IMR-90 (cell line): ENCODE data around the gene DYNLT2B. TPM values are rescaled to one million over a fixed set of nuclear protein-coding genes. Genes with fewer than 3 reads are reported as not detected.

Source experiments
- ATAC-seq: fragments of 200-7000 bp; cut with Tn5 transposase; 2 replicates; pipeline ENCODE4 v1.9.1; 2020; ENCODE audit warnings: low read depth, mild to moderate bottlenecking, moderate library complexity
- BruUV-seq: library from RNA; stranded (reverse); fragments of 400-500 nt; replicated peaks from 2 replicates; lab custom pipeline; 2021; lab: Mats Ljungman, UMichigan
- CTCF ChIA-PET: fragments of 300-600 bp; formaldehyde crosslinking; extraction: SDS; loops from one replicate; lab custom pipeline; 2021; ENCODE audit warnings: antibody characterized with exemption; lab: Yijun Ruan, JAX
- POLR2A ChIA-PET: fragments of 300-600 bp; sonication (Branson Sonifier 250); formaldehyde crosslinking; loops from one replicate; lab custom pipeline; 2022; ENCODE audit warnings: antibody characterized with exemption; ENCODE audit not compliant: unreplicated experiment; lab: Charles Lee
- DNase-seq: peaks from one replicate; pipeline ENCODE4 v3.0.0; 2013
- H2AFZ ChIP-seq: replicated peaks from 2 replicates; pipeline ENCODE3; 2013; ENCODE audit warnings: low read length, mild to moderate bottlenecking; ENCODE audit not compliant: poor library complexity
- H2AK5ac ChIP-seq: 2 replicates; pipeline ENCODE4 v1.6.1; 2013; ENCODE audit warnings: low read depth, low read length, inconsistent platforms
- H2AK9ac ChIP-seq: replicated peaks from 2 replicates; pipeline ENCODE3; 2013; ENCODE audit warnings: mild to moderate bottlenecking, low read depth, low read length, moderate library complexity; ENCODE audit not compliant: poor library complexity
- H2BK120ac ChIP-seq: 2 replicates; pipeline ENCODE4 v1.6.1; 2013; ENCODE audit warnings: low read depth, low read length, inconsistent platforms
- H2BK15ac ChIP-seq: 3 replicates; pipeline ENCODE4 v1.6.1; 2013; ENCODE audit warnings: low read depth, low read length, inconsistent platforms
- H2BK20ac ChIP-seq: 2 replicates; pipeline ENCODE4 v1.6.1; 2013; ENCODE audit warnings: low read depth, mild to moderate bottlenecking, inconsistent platforms, low read length, moderate library complexity
- H2BK5ac ChIP-seq: 2 replicates; pipeline ENCODE4 v1.6.1; 2013; ENCODE audit warnings: mild to moderate bottlenecking, low read depth, low read length, inconsistent platforms; ENCODE audit not compliant: poor library complexity, severe bottlenecking
- H3K14ac ChIP-seq: replicated peaks from 2 replicates; pipeline ENCODE4 v1.6.1; 2013; ENCODE audit warnings: low read depth, low read length, inconsistent platforms
- H3K18ac ChIP-seq: 2 replicates; pipeline ENCODE4 v1.6.1; 2013; ENCODE audit warnings: low read depth, low read length, control low read depth
- H3K23ac ChIP-seq: 2 replicates; pipeline ENCODE4 v1.6.1; 2013; ENCODE audit warnings: low read depth, low read length, inconsistent platforms
- H3K27ac ChIP-seq: 2 replicates; pipeline ENCODE4 v1.5.1; 2013; ENCODE audit warnings: mild to moderate bottlenecking, control low read depth, low read length; ENCODE audit not compliant: insufficient read depth
- H3K27me3 ChIP-seq: 2 replicates; pipeline ENCODE4 v1.6.1; 2013; ENCODE audit warnings: low read length; ENCODE audit not compliant: control insufficient read depth, insufficient read depth
- H3K36me3 ChIP-seq: 2 replicates; pipeline ENCODE4 v1.6.1; 2013; ENCODE audit warnings: low read length, mixed read lengths; ENCODE audit not compliant: control insufficient read depth, insufficient read depth
- H3K4ac ChIP-seq: 2 replicates; pipeline ENCODE4 v1.6.1; 2013; ENCODE audit warnings: low read depth, low read length, inconsistent platforms
- H3K4me1 ChIP-seq: 2 replicates; pipeline ENCODE4 v1.6.1; 2013; ENCODE audit warnings: low read length, mixed read lengths; ENCODE audit not compliant: control insufficient read depth, insufficient read depth
- H3K4me2 ChIP-seq: 2 replicates; pipeline ENCODE4 v1.6.1; 2013; ENCODE audit warnings: low read depth, mild to moderate bottlenecking, control low read depth, low read length, moderate library complexity
- H3K4me3 ChIP-seq: 2 replicates; pipeline ENCODE4 v1.5.1; 2013; ENCODE audit warnings: low read depth, mild to moderate bottlenecking, control low read depth, low read length, moderate library complexity; ENCODE audit not compliant: insufficient read depth
- H3K56ac ChIP-seq: 2 replicates; pipeline ENCODE4 v1.6.1; 2013; ENCODE audit warnings: low read length, inconsistent platforms; ENCODE audit not compliant: insufficient read depth; ENCODE audit errors: extremely low read depth
- H3K79me1 ChIP-seq, 2 experiments: 2 replicates each; pipeline ENCODE4 v1.6.1; 2013; ENCODE audit warnings: low read length in 2 of 2, inconsistent platforms in 1 of 2, low read depth in 1 of 2
- H3K9ac ChIP-seq: 2 replicates; pipeline ENCODE4 v1.6.1; 2013; ENCODE audit warnings: low read depth, low read length, control low read depth
- H3K9me1 ChIP-seq: 2 replicates; pipeline ENCODE4 v1.6.1; 2013; ENCODE audit warnings: low read length, inconsistent platforms; ENCODE audit not compliant: insufficient read depth
- H3K9me3 ChIP-seq: 2 replicates; pipeline ENCODE4 v1.6.1; 2013; ENCODE audit warnings: low read length; ENCODE audit not compliant: control insufficient read depth, insufficient read depth
- H4K20me1 ChIP-seq: 2 replicates; pipeline ENCODE4 v1.6.1; 2013; ENCODE audit warnings: low read length, inconsistent platforms; ENCODE audit not compliant: insufficient read depth
- H4K5ac ChIP-seq: 2 replicates; pipeline ENCODE4 v1.6.1; 2013; ENCODE audit warnings: mild to moderate bottlenecking, low read depth, low read length, control low read depth
- H4K8ac ChIP-seq, 2 experiments: 2 replicates each; pipeline ENCODE4 v1.6.1; 2013; ENCODE audit warnings: low read depth in 2 of 2, low read length in 2 of 2, control low read depth in 1 of 2, inconsistent platforms in 1 of 2
- H4K91ac ChIP-seq: 2 replicates; pipeline ENCODE4 v1.6.1; 2013; ENCODE audit warnings: low read depth, low read length, inconsistent platforms; ENCODE audit not compliant: insufficient read depth
- BHLHE40 ChIP-seq: fragments of 150-350 bp; IDR thresholded peaks from 2 replicates; pipeline ENCODE4 v1.6.1; 2016; ENCODE audit warnings: mild to moderate bottlenecking, low read depth, low read length
- CEBPB ChIP-seq: IDR thresholded peaks from 2 replicates; pipeline ENCODE4 v1.6.1; 2012; ENCODE audit warnings: low read depth, low read length, improper control_type of control experiment
- CHD1 ChIP-seq: IDR thresholded peaks from 2 replicates; pipeline ENCODE4 v1.6.1; 2012; ENCODE audit warnings: low read depth, low read length, improper control_type of control experiment
- CTCF ChIP-seq: conservative IDR thresholded peaks from 2 replicates; pipeline ENCODE4 v1.5.1; 2012; ENCODE audit warnings: mild to moderate bottlenecking, low read depth, low read length, improper control_type of control experiment
- FOS ChIP-seq: fragments of 150-350 bp; IDR thresholded peaks from 2 replicates; pipeline ENCODE4 v1.6.1; 2016; ENCODE audit warnings: low read depth, low read length
- MAFK ChIP-seq: IDR thresholded peaks from 2 replicates; pipeline ENCODE4 v1.6.1; 2012; ENCODE audit warnings: low read depth, low read length, improper control_type of control experiment
- MAZ ChIP-seq: IDR thresholded peaks from 2 replicates; pipeline ENCODE4 v1.6.1; 2012; ENCODE audit warnings: low read depth, mild to moderate bottlenecking, low read length, improper control_type of control experiment, moderate library complexity, borderline replicate concordance
- MXI1 ChIP-seq: IDR thresholded peaks from 2 replicates; pipeline ENCODE4 v1.6.1; 2012; ENCODE audit warnings: low read depth, mild to moderate bottlenecking, low read length, moderate library complexity, borderline replicate concordance
- NFE2L2 ChIP-seq: fragments of 150-350 bp; IDR thresholded peaks from 2 replicates; pipeline ENCODE4 v1.6.1; 2016; ENCODE audit warnings: low read depth, mild to moderate bottlenecking, low read length
- POLR2A ChIP-seq: IDR thresholded peaks from 2 replicates; pipeline ENCODE4 v1.6.1; 2012; ENCODE audit warnings: mild to moderate bottlenecking, low read depth, low read length
- RAD21 ChIP-seq: IDR thresholded peaks from 2 replicates; pipeline ENCODE4 v1.6.1; 2012; ENCODE audit warnings: low read length, improper control_type of control experiment
- RCOR1 ChIP-seq: IDR thresholded peaks from 2 replicates; pipeline ENCODE4 v1.6.1; 2012; ENCODE audit warnings: mild to moderate bottlenecking, low read length, improper control_type of control experiment; ENCODE audit not compliant: insufficient replicate concordance
- RFX5 ChIP-seq: IDR thresholded peaks from 2 replicates; pipeline ENCODE4 v1.8.0; 2012; ENCODE audit warnings: low read depth, mild to moderate bottlenecking, low read length, moderate library complexity
- SMC3 ChIP-seq: fragments of 150-350 bp; IDR thresholded peaks from 2 replicates; pipeline ENCODE4 v1.6.1; 2016; ENCODE audit warnings: low read depth, mild to moderate bottlenecking, antibody characterized with exemption, low read length, moderate library complexity
- USF2 ChIP-seq: fragments of 150-350 bp; IDR thresholded peaks from 2 replicates; pipeline ENCODE4 v1.6.1; 2017; ENCODE audit warnings: mild to moderate bottlenecking, antibody characterized with exemption, low read length, low read depth
- WGBS, 2 experiments: methylation state at CpG; one replicate each; pipeline versions ENCODE4 v1.1.5 to v1.1.7; 2013; ENCODE audit warnings: missing lambda C conversion rate in 2 of 2; ENCODE audit not compliant: insufficient read length in 1 of 2; ENCODE audit errors: extremely low coverage in 2 of 2; 5-methylcytosine and 5-hydroxymethylcytosine counted together
- dilution Hi-C: fragments of 300-500 bp; cut with HindIII; formaldehyde crosslinking; loops from one replicate; pipeline ENCODE4 v1.14.3; 2018; ENCODE audit warnings: low sequenced_read_pairs; ENCODE audit not compliant: unreplicated experiment
- in situ Hi-C: fragments of 300-500 bp; cut with MboI; formaldehyde crosslinking; loops from 3 replicates; pipeline ENCODE4 v1.14.3; 2019; ENCODE audit warnings: low sequenced_read_pairs, inconsistent platforms, mixed read lengths
- intact Hi-C: fragments of 100-400 bp; cut with micrococcal nuclease; formaldehyde crosslinking; loops from 2 replicates; pipeline ENCODE4 v1.10.0; 2022
- polyA plus RNA-seq, 3 experiments: library from polyadenylated mRNA; depleted of rRNA; stranded (reverse); fragments of >200 nt; gene quantifications; 2 replicates each; pipeline ENCODE4 v1.2.3, GENCODE V29; 2012; ENCODE audit warnings: low replicate concordance in 1 of 3
- total RNA-seq: library from RNA; depleted of rRNA; stranded (reverse); fragments of >200 nt; gene quantifications from 2 replicates; pipeline ENCODE4 v1.2.3, GENCODE V29; 2012
- TF ChIP-seq, protein P1 (sequence below): fragments of 150-350 bp; IDR thresholded peaks from 2 replicates; pipeline ENCODE4 v1.6.1; 2016; ENCODE audit warnings: low read depth, mild to moderate bottlenecking, low read length, moderate library complexity, borderline replicate concordance

DYNLT2B gene
- total and polyA plus RNA-seq, 2 of the 4 experiments (the other 2 are of a cell fraction), result 2.2 to 6.0 TPM

GRCh38 chr3:196321162-196321561, 3.1 kb upstream of the DYNLT2B start:
- H2AK5ac ChIP-seq, result no peak overlapping the region
- no peak overlapping the region for H4K5ac ChIP-seq
- no TSS peak for BruUV-seq
- H2BK5ac ChIP-seq, result no peak overlapping the region
- ChIA-PET CTCF (no interaction called here), POLR2A (no interaction called here)
- H3K4ac ChIP-seq, result no peak overlapping the region
- no peaks in the 10 kb centered on the region for H3K27me3 ChIP-seq
- no peak overlapping the region for H2AFZ ChIP-seq
- ATAC-seq, result no peak
- H3K9ac ChIP-seq, result no peak overlapping the region
- H2BK20ac ChIP-seq, result no peak overlapping the region
- no peak overlapping the region for H3K4me2 ChIP-seq
- H3K9me1 ChIP-seq, result peaks cover 9% of the 10 kb centered on the region; the same call in 1 of the 2 replicates
- H3K36me3 ChIP-seq, result no peaks in the 10 kb centered on the region
- intact Hi-C loops, result no loop called here
- no peak for DNase-seq
- H2BK120ac ChIP-seq, result no peak overlapping the region
- no peak overlapping the region for H4K8ac ChIP-seq
- H2AK9ac ChIP-seq, result no peak overlapping the region
- H3K4me3 ChIP-seq, result no peak overlapping the region
- peaks cover 5 to 19% of the 10 kb centered on the region in 2 experiments for H3K79me1 ChIP-seq
- H3K23ac ChIP-seq, result no peak overlapping the region
- TF ChIP-seq CEBPB, result no peak
- no peak for TF ChIP-seq USF2
- TF ChIP-seq CHD1, result no peak
- no peak for TF ChIP-seq FOS
- TF ChIP-seq SMC3, result no peak
- TF ChIP-seq, protein P1, sequence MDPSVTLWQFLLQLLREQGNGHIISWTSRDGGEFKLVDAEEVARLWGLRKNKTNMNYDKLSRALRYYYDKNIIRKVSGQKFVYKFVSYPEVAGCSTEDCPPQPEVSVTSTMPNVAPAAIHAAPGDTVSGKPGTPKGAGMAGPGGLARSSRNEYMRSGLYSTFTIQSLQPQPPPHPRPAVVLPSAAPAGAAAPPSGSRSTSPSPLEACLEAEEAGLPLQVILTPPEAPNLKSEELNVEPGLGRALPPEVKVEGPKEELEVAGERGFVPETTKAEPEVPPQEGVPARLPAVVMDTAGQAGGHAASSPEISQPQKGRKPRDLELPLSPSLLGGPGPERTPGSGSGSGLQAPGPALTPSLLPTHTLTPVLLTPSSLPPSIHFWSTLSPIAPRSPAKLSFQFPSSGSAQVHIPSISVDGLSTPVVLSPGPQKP, result no peak
- no peak for TF ChIP-seq MXI1
- no peak for TF ChIP-seq RAD21
- no peak for TF ChIP-seq POLR2A
- TF ChIP-seq NFE2L2, result no peak
- no peak for TF ChIP-seq RFX5
- no peak for TF ChIP-seq MAFK
- TF ChIP-seq CTCF, result no peak
- TF ChIP-seq RCOR1, result no peak
- TF ChIP-seq MAZ, result no peak
- TF ChIP-seq BHLHE40, result no peak
- in situ Hi-C loops, result no loop called here
- H4K91ac ChIP-seq, result no peak overlapping the region
- no peak overlapping the region for H2BK15ac ChIP-seq
- no peak overlapping the region for H3K27ac ChIP-seq
- H3K4me1 ChIP-seq, result no peaks in the 10 kb centered on the region; the same call in 1 of the 2 replicates
- H4K20me1 ChIP-seq, result no peaks in the 10 kb centered on the region; the same call in none of the 2 replicates
- H3K56ac ChIP-seq, result no peak overlapping the region
- H3K9me3 ChIP-seq, result no peaks in the 10 kb centered on the region
- dilution Hi-C loops, result no loop called here
- 83% methylated on average over 4 of the region's 11 CpGs; no CpG with 5 or more reads in 1 of the 2 experiments for WGBS, 2 experiments
- no peak overlapping the region for H3K18ac ChIP-seq
- H3K14ac ChIP-seq, result no peak overlapping the region
